Type B pancreatic cell (in vitro differentiated cells): ENCODE results near the gene SPNS2. TPM values are rescaled to one million over a fixed set of nuclear protein-coding genes. Genes with fewer than 3 reads are reported as not detected.

ENCODE experiments used
- DNase-seq: peaks from one replicate; pipeline ENCODE4 v3.0.0; 2021; ENCODE audit warnings: mixed read lengths; ENCODE audit not compliant: unreplicated experiment; ENCODE audit errors: extremely low spot score
- H3K27ac Mint-ChIP-seq: 2 replicates; pipeline ENCODE4 v1.8.0; 2021; ENCODE audit warnings: mild to moderate bottlenecking, mixed read lengths
- H3K27me3 Mint-ChIP-seq: 2 replicates; pipeline ENCODE4 v1.8.0; 2021; ENCODE audit warnings: mixed read lengths
- H3K36me3 Mint-ChIP-seq: 2 replicates; pipeline ENCODE4 v1.8.0; 2021; ENCODE audit warnings: mixed read lengths
- H3K4me1 Mint-ChIP-seq: one replicate; pipeline ENCODE4 v1.8.0; 2021; ENCODE audit warnings: mixed read lengths; ENCODE audit not compliant: unreplicated experiment
- H3K4me3 Mint-ChIP-seq: 2 replicates; pipeline ENCODE4 v1.8.0; 2021; ENCODE audit warnings: mild to moderate bottlenecking, mixed read lengths
- H3K9me3 Mint-ChIP-seq: 2 replicates; pipeline ENCODE4 v1.8.0; 2021; ENCODE audit warnings: mixed read lengths
- total RNA-seq: library from RNA; stranded (reverse); gene quantifications from 2 replicates; pipeline ENCODE4 v1.2.1, GENCODE V29; 2021; ENCODE audit warnings: low replicate concordance
- TF ChIP-seq, protein P1 (sequence below): fragments of 200-600 bp; sonication (generic); conservative IDR thresholded peaks from 2 replicates; pipeline ENCODE4 v1.5.0; 2021; ENCODE audit warnings: antibody characterized with exemption, mild to moderate bottlenecking

SPNS2 gene
- total RNA-seq, 1 donor from 2014 or later: 16.1 TPM

- Mint-ChIP-seq H3K36me3 (no peaks in the 10 kb centered on the region), H3K9me3 (no peaks in the 10 kb centered on the region), H3K4me3 (peak overlapping the region; percentile 91), H3K27ac (peak overlapping the region; percentile 21), H3K4me1 (peaks cover 12% of the 10 kb centered on the region), H3K27me3 (peaks cover 62% of the 10 kb centered on the region)
- no peak for DNase-seq
- TF ChIP-seq, protein P1, sequence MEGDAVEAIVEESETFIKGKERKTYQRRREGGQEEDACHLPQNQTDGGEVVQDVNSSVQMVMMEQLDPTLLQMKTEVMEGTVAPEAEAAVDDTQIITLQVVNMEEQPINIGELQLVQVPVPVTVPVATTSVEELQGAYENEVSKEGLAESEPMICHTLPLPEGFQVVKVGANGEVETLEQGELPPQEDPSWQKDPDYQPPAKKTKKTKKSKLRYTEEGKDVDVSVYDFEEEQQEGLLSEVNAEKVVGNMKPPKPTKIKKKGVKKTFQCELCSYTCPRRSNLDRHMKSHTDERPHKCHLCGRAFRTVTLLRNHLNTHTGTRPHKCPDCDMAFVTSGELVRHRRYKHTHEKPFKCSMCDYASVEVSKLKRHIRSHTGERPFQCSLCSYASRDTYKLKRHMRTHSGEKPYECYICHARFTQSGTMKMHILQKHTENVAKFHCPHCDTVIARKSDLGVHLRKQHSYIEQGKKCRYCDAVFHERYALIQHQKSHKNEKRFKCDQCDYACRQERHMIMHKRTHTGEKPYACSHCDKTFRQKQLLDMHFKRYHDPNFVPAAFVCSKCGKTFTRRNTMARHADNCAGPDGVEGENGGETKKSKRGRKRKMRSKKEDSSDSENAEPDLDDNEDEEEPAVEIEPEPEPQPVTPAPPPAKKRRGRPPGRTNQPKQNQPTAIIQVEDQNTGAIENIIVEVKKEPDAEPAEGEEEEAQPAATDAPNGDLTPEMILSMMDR: peak; percentile 28
Observed at GRCh38 chr17:4500191-4500571, 1.5 kb downstream of the SPNS2 start.

DNA sequence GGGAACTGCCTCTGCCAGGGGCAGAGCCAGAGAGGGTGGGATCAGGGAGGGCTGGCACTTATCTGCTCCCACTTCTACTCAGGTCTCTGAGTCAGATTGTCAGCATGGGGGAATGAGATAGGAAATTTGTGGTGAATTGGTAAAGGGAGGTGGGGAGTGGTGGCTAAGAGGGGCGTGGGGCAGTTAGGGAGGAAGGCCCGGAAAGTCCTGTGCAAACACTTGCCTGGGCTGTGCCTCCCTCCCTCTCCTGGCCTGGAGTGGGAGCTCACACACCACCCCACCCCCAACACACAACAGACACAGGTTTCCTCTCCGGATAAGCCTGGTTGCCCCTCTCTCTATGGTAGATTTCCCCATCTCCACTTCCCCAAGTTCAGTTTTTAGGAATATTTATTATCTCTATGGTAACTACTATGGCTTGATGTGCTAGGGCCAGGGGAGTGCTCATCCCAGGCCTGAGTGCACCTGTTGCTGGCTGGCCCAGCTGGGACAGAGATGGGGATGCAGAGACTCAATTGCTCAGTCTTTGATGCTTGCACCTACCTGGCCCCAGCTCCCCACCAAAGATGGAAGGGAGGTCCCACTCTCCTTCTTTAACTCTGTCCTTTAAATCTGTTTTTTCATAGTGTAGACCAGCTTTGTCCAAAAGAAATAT, 2.7 kb downstream of the SPNS2 start:
- no peak overlapping the region for H3K27ac Mint-ChIP-seq
- no peaks in the 10 kb centered on the region for H3K9me3 Mint-ChIP-seq
- TF ChIP-seq, protein P1: no peak
- H3K4me3 Mint-ChIP-seq: peak overlapping the region; percentile 52
- DNase-seq: no peak
- H3K4me1 Mint-ChIP-seq: peaks cover 12% of the 10 kb centered on the region
- peaks cover 59% of the 10 kb centered on the region for H3K27me3 Mint-ChIP-seq
- H3K36me3 Mint-ChIP-seq: no peaks in the 10 kb centered on the region

GRCh38 chr17:4502466-4503154, 3.9 kb downstream of the SPNS2 start:
- Mint-ChIP-seq H3K27me3 (peaks cover 49% of the 10 kb centered on the region), H3K9me3 (no peaks in the 10 kb centered on the region), H3K36me3 (no peaks in the 10 kb centered on the region), H3K4me3 (peak overlapping the region; percentile 66), H3K27ac (peak overlapping the region; percentile 32), H3K4me1 (peaks cover 12% of the 10 kb centered on the region)
- TF ChIP-seq, protein P1: no peak
- no peak for DNase-seq

GRCh38 chr17:4503283-4504025, 4.8 kb downstream of the SPNS2 start:
- Mint-ChIP-seq H3K4me1 (peaks cover 12% of the 10 kb centered on the region), H3K27ac (no peak overlapping the region), H3K4me3 (peak overlapping the region; percentile 22), H3K27me3 (peaks cover 42% of the 10 kb centered on the region), H3K36me3 (no peaks in the 10 kb centered on the region), H3K9me3 (no peaks in the 10 kb centered on the region)
- DNase-seq: no peak
- TF ChIP-seq, protein P1: no peak

- Mint-ChIP-seq H3K36me3 (no peaks in the 10 kb centered on the region), H3K4me3 (peak overlapping the region; percentile 22), H3K4me1 (peaks cover 18% of the 10 kb centered on the region), H3K27me3 (peaks cover 42% of the 10 kb centered on the region), H3K27ac (no peak overlapping the region), H3K9me3 (no peaks in the 10 kb centered on the region)
- no peak for DNase-seq
- TF ChIP-seq, protein P1: no peak
Observed at GRCh38 chr17:4504188-4504587, 5.5 kb downstream of the SPNS2 start.
